Endothelial cell of umbilical vein (primary cell): ENCODE measurements around the gene ZFR2. TPM values are rescaled to one million over a fixed set of nuclear protein-coding genes. Genes with fewer than 3 reads are reported as not detected.

ENCODE experiments used
- BruUV-seq: library from RNA; stranded (reverse); fragments of 400-500 nt; replicated peaks from 2 replicates; lab custom pipeline; 2021; lab: Mats Ljungman, UMichigan
- CTCF ChIA-PET: fragments of 300-600, 350-600 bp; sonication (Branson Sonifier 250); formaldehyde crosslinking; loops from one replicate; lab custom pipeline; 2021; ENCODE audit warnings: antibody characterized with exemption, inconsistent platforms; lab: Charles Lee
- POLR2A ChIA-PET: fragments of 300-600, 350-600 bp; sonication (Branson Sonifier 250); formaldehyde crosslinking; loops from one replicate; lab custom pipeline; 2021; ENCODE audit warnings: antibody characterized with exemption, inconsistent platforms; lab: Charles Lee
- DNase-seq: peaks from one replicate; pipeline ENCODE4 v3.0.0-alpha.2; 2011; ENCODE audit warnings: low read depth, low spot score
- FAIRE-seq: peaks from 2 replicates; lab custom pipeline; 2011; peaks lifted over from hg19 to GRCh38; lab: Jason Lieb, UNC
- H2AFZ ChIP-seq: 2 replicates; pipeline ENCODE4 v1.6.0; 2012; ENCODE audit warnings: low read depth, low read length, control low read depth, inconsistent platforms
- H3K27ac ChIP-seq: 2 replicates; pipeline ENCODE4 v1.5.1; 2011; ENCODE audit warnings: low read depth, mild to moderate bottlenecking, control low read depth, low read length, moderate library complexity; ENCODE audit not compliant: insufficient read depth
- H3K27me3 ChIP-seq, 2 experiments: 2 replicates each; pipeline versions ENCODE4 v1.6.0 to v1.6.1; 2011; ENCODE audit warnings: low read length in 2 of 2, mixed read lengths in 1 of 2; ENCODE audit not compliant: control insufficient read depth in 2 of 2, insufficient read depth in 2 of 2
- H3K36me3 ChIP-seq, 2 experiments: 2 replicates in 1 of 2; 3 replicates in 1 of 2; pipeline ENCODE4 v1.5.1; 2011; ENCODE audit warnings: low read length in 2 of 2, mild to moderate bottlenecking in 1 of 2, moderate library complexity in 1 of 2; ENCODE audit not compliant: control insufficient read depth in 2 of 2, insufficient read depth in 2 of 2; ENCODE audit errors: extremely low read depth in 1 of 2
- H3K4me1 ChIP-seq: 3 replicates; pipeline ENCODE4 v1.5.1; 2011; ENCODE audit warnings: mild to moderate bottlenecking, low read length; ENCODE audit not compliant: control insufficient read depth, insufficient read depth; ENCODE audit errors: extremely low read depth
- H3K4me2 ChIP-seq: 2 replicates; pipeline ENCODE4 v1.6.1; 2011; ENCODE audit warnings: low read length, control low read depth, mixed read lengths; ENCODE audit not compliant: insufficient read depth
- H3K4me3 ChIP-seq, 3 experiments: fragments of 200-600 bp in 1 of 3; sonication (generic), shearing (Covaris generic) in 1 of 3; replicated peaks in 1 of 3; 2 replicates each; pipeline ENCODE4 v1.5.1; 2011 to 2016; ENCODE audit warnings: control low read depth in 3 of 3, low read length in 3 of 3, mild to moderate bottlenecking in 2 of 3, inconsistent platforms in 1 of 3, low read depth in 1 of 3, moderate library complexity in 1 of 3; ENCODE audit not compliant: insufficient read depth in 1 of 3
- H3K79me2 ChIP-seq: 2 replicates; pipeline ENCODE4 v1.6.0; 2012; ENCODE audit warnings: low read length, inconsistent platforms; ENCODE audit not compliant: control insufficient read depth, insufficient read depth
- H3K9ac ChIP-seq: replicated peaks from 2 replicates; pipeline ENCODE3; 2011; ENCODE audit warnings: low read length, control low read depth; ENCODE audit not compliant: insufficient read depth; ENCODE audit errors: extremely low read depth
- H3K9me1 ChIP-seq: replicated peaks from 3 replicates; pipeline ENCODE4 v1.6.0; 2011; ENCODE audit warnings: mild to moderate bottlenecking, low read length; ENCODE audit not compliant: control insufficient read depth, insufficient read depth; ENCODE audit errors: extremely low read depth
- H3K9me3 ChIP-seq: replicated peaks from 2 replicates; pipeline ENCODE4 v1.5.1; 2012; ENCODE audit warnings: low read length, inconsistent platforms; ENCODE audit not compliant: control insufficient read depth, insufficient read depth
- H4K20me1 ChIP-seq: replicated peaks from 2 replicates; pipeline ENCODE3; 2011; ENCODE audit warnings: mild to moderate bottlenecking, low read length; ENCODE audit not compliant: control insufficient read depth, insufficient read depth; ENCODE audit errors: extremely low read depth
- GATA2 ChIP-seq: IDR thresholded peaks from 2 replicates; pipeline ENCODE4 v1.7.0; 2011; ENCODE audit warnings: low read depth, mild to moderate bottlenecking, moderate library complexity, mixed read lengths, low read length; ENCODE audit not compliant: insufficient read length, insufficient read depth
- JUN ChIP-seq: IDR thresholded peaks from 2 replicates; pipeline ENCODE4 v1.6.1; 2011; ENCODE audit warnings: borderline replicate concordance, low read depth; ENCODE audit not compliant: insufficient read length, insufficient read depth
- MYC ChIP-seq: IDR thresholded peaks from one replicate; pipeline ENCODE4 v1.6.1; 2011; ENCODE audit warnings: mild to moderate bottlenecking, low read depth, low read length
- POLR2A ChIP-seq: IDR thresholded peaks from 2 replicates; pipeline ENCODE4 v1.6.1; 2012; ENCODE audit warnings: low read depth, mild to moderate bottlenecking, control low read depth, low read length
- POLR2AphosphoS5 ChIP-seq: IDR thresholded peaks from 2 replicates; pipeline ENCODE4 v1.6.1; 2012; ENCODE audit warnings: low read depth, mild to moderate bottlenecking, control low read depth, low read length, moderate library complexity; ENCODE audit not compliant: insufficient read depth
- dilution Hi-C: fragments of 300-500 bp; cut with MboI; formaldehyde crosslinking; loops from one replicate; pipeline ENCODE4 v1.15.0; 2019; ENCODE audit warnings: low sequenced_read_pairs; ENCODE audit not compliant: extremely low pct_ligation_motif_present
- intact Hi-C: fragments of 100-400 bp; cut with micrococcal nuclease; formaldehyde crosslinking; loops from one replicate; pipeline ENCODE4 v1.10.0; 2022
- polyA plus RNA-seq, 4 experiments: library from polyadenylated mRNA; depleted of rRNA in 3 of 4; stranded (reverse) in 3 of 4; unstranded in 1 of 4; fragments of >200 nt; gene quantifications; 2 replicates each; pipeline versions ENCODE4 v1.2.1 to v1.2.3, GENCODE V29; 2011 to 2012; ENCODE audit warnings: missing spikeins in 1 of 4
- total RNA-seq: library from RNA; stranded (reverse); gene quantifications from 2 replicates; pipeline ENCODE4 v1.2.3, GENCODE V29; 2021
- TF ChIP-seq, protein P1 (sequence below): IDR thresholded peaks from 2 replicates; pipeline ENCODE4 v1.6.1; 2011; ENCODE audit not compliant: insufficient read depth, insufficient read length
- TF ChIP-seq, protein P2 (sequence below), 2 donors: IDR thresholded peaks; 1 replicate in 1 of 2; 2 replicates in 1 of 2; pipeline ENCODE4 v1.5.1; 2011; ENCODE audit warnings: low read length in 2 of 2, mild to moderate bottlenecking in 2 of 2, moderate library complexity in 2 of 2, control low read depth in 1 of 2, inconsistent platforms in 1 of 2, low read depth in 1 of 2; ENCODE audit not compliant: insufficient read depth in 1 of 2; ENCODE audit errors: extremely low read depth in 1 of 2

Gene ZFR2
- total and polyA plus RNA-seq, 2 donors (not counting 3 experiments of a cell fraction or from before 2014, with no cell fraction given), result not detected

DNA sequence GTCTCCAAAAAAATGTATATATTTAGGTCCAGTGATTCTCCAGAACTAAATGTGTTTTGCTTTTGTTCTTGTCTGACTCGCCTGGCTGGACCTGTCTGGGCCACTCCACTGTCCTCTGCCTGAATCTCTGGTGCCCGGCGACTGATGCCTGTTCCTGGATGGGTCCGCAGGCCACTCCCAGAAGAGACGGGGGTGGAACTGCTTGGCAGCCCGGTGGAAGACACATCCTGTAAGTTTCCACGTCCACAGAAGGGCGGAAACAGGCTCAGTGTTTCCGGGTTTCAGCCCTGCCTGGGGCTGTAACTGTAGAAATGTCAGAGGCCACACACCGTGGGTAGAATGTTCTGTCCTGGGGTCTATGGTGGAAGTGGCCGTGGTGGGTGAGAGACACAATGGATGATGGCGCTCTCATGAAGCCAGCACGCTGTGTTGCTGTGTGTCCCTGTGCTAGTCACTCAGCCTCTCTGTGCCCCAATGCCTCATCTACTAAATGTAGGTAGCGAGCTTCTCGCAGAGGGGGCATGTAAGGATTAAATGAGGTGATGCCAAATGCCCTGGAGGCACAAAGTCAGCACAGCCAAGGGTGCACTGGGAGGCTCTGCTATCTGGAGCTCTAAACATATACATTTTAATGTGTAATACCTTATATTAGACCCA lies 33.6 kb upstream of the ZFR2 start:
- Histone ChIP-seq H4K20me1 (no peaks in the 10 kb centered on the region), H3K27me3 (peaks cover 0 to 1% of the 10 kb centered on the region in 2 experiments), H3K27ac (no peak overlapping the region), H3K36me3 (no peaks in the 10 kb centered on the region), H3K79me2 (no peaks in the 10 kb centered on the region), H3K9me1 (no peaks in the 10 kb centered on the region), H3K4me2 (no peak overlapping the region), H2AFZ (no peak overlapping the region), H3K9ac (no peak overlapping the region), H3K4me1 (no peaks in the 10 kb centered on the region), H3K4me3 (no peak overlapping the region), H3K9me3 (no peaks in the 10 kb centered on the region)
- intact Hi-C loops, result no loop called here
- no TSS peak for BruUV-seq
- TF ChIP-seq GATA2 (no peak), MYC (no peak), POLR2A (no peak), POLR2AphosphoS5 (no peak), JUN (no peak)
- TF ChIP-seq, protein P1, sequence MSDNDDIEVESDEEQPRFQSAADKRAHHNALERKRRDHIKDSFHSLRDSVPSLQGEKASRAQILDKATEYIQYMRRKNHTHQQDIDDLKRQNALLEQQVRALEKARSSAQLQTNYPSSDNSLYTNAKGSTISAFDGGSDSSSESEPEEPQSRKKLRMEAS, result no peak
- TF ChIP-seq, protein P2, sequence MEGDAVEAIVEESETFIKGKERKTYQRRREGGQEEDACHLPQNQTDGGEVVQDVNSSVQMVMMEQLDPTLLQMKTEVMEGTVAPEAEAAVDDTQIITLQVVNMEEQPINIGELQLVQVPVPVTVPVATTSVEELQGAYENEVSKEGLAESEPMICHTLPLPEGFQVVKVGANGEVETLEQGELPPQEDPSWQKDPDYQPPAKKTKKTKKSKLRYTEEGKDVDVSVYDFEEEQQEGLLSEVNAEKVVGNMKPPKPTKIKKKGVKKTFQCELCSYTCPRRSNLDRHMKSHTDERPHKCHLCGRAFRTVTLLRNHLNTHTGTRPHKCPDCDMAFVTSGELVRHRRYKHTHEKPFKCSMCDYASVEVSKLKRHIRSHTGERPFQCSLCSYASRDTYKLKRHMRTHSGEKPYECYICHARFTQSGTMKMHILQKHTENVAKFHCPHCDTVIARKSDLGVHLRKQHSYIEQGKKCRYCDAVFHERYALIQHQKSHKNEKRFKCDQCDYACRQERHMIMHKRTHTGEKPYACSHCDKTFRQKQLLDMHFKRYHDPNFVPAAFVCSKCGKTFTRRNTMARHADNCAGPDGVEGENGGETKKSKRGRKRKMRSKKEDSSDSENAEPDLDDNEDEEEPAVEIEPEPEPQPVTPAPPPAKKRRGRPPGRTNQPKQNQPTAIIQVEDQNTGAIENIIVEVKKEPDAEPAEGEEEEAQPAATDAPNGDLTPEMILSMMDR (IDR thresholded peaks at IDR 0.05; ENCODE audit: extremely low read depth in 1 of 2, insufficient read depth in 1 of 2, low read depth in 1 of 2, low read length in 2 of 2), result no peak
- dilution Hi-C loops, result no loop called here
- FAIRE-seq, result no peak
- ChIA-PET POLR2A (no interaction called here), CTCF (no interaction called here)
- no peak for DNase-seq
